ENCODE results near the gene GARNL3. TPM values are rescaled to one million over a fixed set of nuclear protein-coding genes. Genes with fewer than 3 reads are reported as not detected.

The GARNL3 gene
- total RNA-seq, 6 experiments from 2014 or later = 0.27 to 0.73 (median 0.57) TPM

- Mint-ChIP-seq H3K27ac (peak overlapping the region; percentile 86), H3K27me3 (ENCODE audit: insufficient read depth) (0 out of 2 replicates have a peak, but pooled peaks cover under 1% of the 10 kb centered on the region), H3K4me1 (ENCODE audit: low read depth) (peaks cover 54% of the 10 kb centered on the region), H3K4me3 (peak overlapping the region; percentile 6; the same call in 1 of the 2 replicates), H3K9me3 (no peaks in the 10 kb centered on the region), H3K36me3 (ENCODE audit: low read depth) (no peaks in the 10 kb centered on the region)
- peak; percentile 15 for DNase-seq
- no peak for TF ChIP-seq CTCF (IDR thresholded peaks at IDR 0.05)
Measured at GRCh38 chr9:127336086-127336485, 71.5 kb downstream of the GARNL3 start.

- peak overlapping the region; percentile 69 for H3K4me3 Mint-ChIP-seq
- H3K27me3 Mint-ChIP-seq (ENCODE audit: insufficient read depth) = peaks cover 2% of the 10 kb centered on the region
Measured at GRCh38 chr9:127336506-127337352, 72.2 kb downstream of the GARNL3 start.

GRCh38 chr9:127340721-127341120 lies 76.1 kb downstream of the GARNL3 start:
- H3K4me1 Mint-ChIP-seq (ENCODE audit: low read depth) = peaks cover 47% of the 10 kb centered on the region
- no peak for TF ChIP-seq CTCF (IDR thresholded peaks at IDR 0.05)
- no peaks in the 10 kb centered on the region for H3K9me3 Mint-ChIP-seq
- no peak overlapping the region for H3K4me3 Mint-ChIP-seq
- no peak for DNase-seq
- no peaks in the 10 kb centered on the region for H3K36me3 Mint-ChIP-seq (ENCODE audit: low read depth)
- peaks cover 7% of the 10 kb centered on the region for H3K27me3 Mint-ChIP-seq (ENCODE audit: insufficient read depth)
- no peak overlapping the region for H3K27ac Mint-ChIP-seq

More at GRCh38 chr9:127336506-127337352, 72.2 kb downstream of the GARNL3 start:
- H3K36me3 Mint-ChIP-seq (ENCODE audit: low read depth) = no peaks in the 10 kb centered on the region
- peak; percentile 94 for DNase-seq
- H3K9me3 Mint-ChIP-seq = no peaks in the 10 kb centered on the region
- peak overlapping the region; percentile 86 for H3K27ac Mint-ChIP-seq
- H3K4me1 Mint-ChIP-seq (ENCODE audit: low read depth) = peaks cover 55% of the 10 kb centered on the region
- TF ChIP-seq CTCF (IDR thresholded peaks at IDR 0.05) = no peak

- Mint-ChIP-seq H3K9me3 (no peaks in the 10 kb centered on the region), H3K27me3 (ENCODE audit: insufficient read depth) (peaks cover 7% of the 10 kb centered on the region), H3K36me3 (ENCODE audit: low read depth) (no peaks in the 10 kb centered on the region), H3K4me3 (no peak overlapping the region), H3K27ac (no peak overlapping the region), H3K4me1 (ENCODE audit: low read depth) (peaks cover 43% of the 10 kb centered on the region)
- no peak for TF ChIP-seq CTCF (IDR thresholded peaks at IDR 0.05)
- DNase-seq = no peak
Measured at GRCh38 chr9:127341152-127341551, 76.6 kb downstream of the GARNL3 start.

- DNase-seq = peak; percentile 82
- no peak overlapping the region for H3K4me3 Mint-ChIP-seq
- H3K27ac Mint-ChIP-seq = peak overlapping the region; percentile 34; the same call in 1 of the 2 replicates
- H3K9me3 Mint-ChIP-seq = no peaks in the 10 kb centered on the region
- peaks cover 7% of the 10 kb centered on the region for H3K27me3 Mint-ChIP-seq (ENCODE audit: insufficient read depth)
- no peaks in the 10 kb centered on the region for H3K36me3 Mint-ChIP-seq (ENCODE audit: low read depth)
- no peak for TF ChIP-seq CTCF (IDR thresholded peaks at IDR 0.05)
- H3K4me1 Mint-ChIP-seq (ENCODE audit: low read depth) = peaks cover 20% of the 10 kb centered on the region
Measured at GRCh38 chr9:127344368-127345000, 79.9 kb downstream of the GARNL3 start.

Measured in HFFc6 (cell line).